Central memory CD8-positive, alpha-beta T cell (primary cell): Measurements from ENCODE around the gene SLC25A30.
"Not testable (repeated sequence)": the region's sequence is repeated elsewhere in the genome, so short reads cannot be mapped to it uniquely, and the experiment has no call there.

ENCODE experiments used
- ATAC-seq: fragments of 150-1000 bp; cut with Tn5 transposase; replicated peaks from 2 replicates; pipeline ENCODE4 v1.10.0; 2022; ENCODE audit warnings: mild to moderate bottlenecking, moderate FRiP score, moderate number of reproducible peaks; ENCODE audit not compliant: poor library complexity, severe bottlenecking; ENCODE audit errors: extremely low read depth
- DNase-seq, 2 donors: peaks; one replicate each; pipeline ENCODE4 v3.0.0; 2021; ENCODE audit warnings: low spot score in 2 of 2
- H3K27ac Mint-ChIP-seq: one replicate; pipeline ENCODE4 v1.8.0; 2022; ENCODE audit warnings: low read depth, mild to moderate bottlenecking, moderate library complexity, mixed read lengths
- H3K27me3 Mint-ChIP-seq: one replicate; pipeline ENCODE4 v1.8.0; 2022; ENCODE audit warnings: mixed read lengths
- H3K36me3 Mint-ChIP-seq: one replicate; pipeline ENCODE4 v1.8.0; 2022; ENCODE audit warnings: mild to moderate bottlenecking, moderate library complexity, mixed read lengths; ENCODE audit not compliant: insufficient read depth
- H3K4me1 Mint-ChIP-seq: one replicate; pipeline ENCODE4 v1.8.0; 2022; ENCODE audit warnings: mixed read lengths
- H3K4me3 Mint-ChIP-seq: one replicate; pipeline ENCODE4 v1.8.0; 2022; ENCODE audit warnings: mild to moderate bottlenecking, moderate library complexity, mixed read lengths
- H3K9me3 Mint-ChIP-seq: one replicate; pipeline ENCODE4 v1.8.0; 2022; ENCODE audit warnings: mixed read lengths

Gene SLC25A30

GRCh38 chr13:45398877-45399276 is 19.3 kb downstream of the SLC25A30 start:
- H3K9me3 Mint-ChIP-seq, result no peaks in the 10 kb centered on the region
- peaks cover 26% of the 10 kb centered on the region for H3K4me1 Mint-ChIP-seq
- peak overlapping the region; percentile 72 for H3K27ac Mint-ChIP-seq
- peak; percentile 74 for ATAC-seq
- DNase-seq, result peak in 1 of 2 donors; percentile 26
- peaks cover 52% of the 10 kb centered on the region for H3K36me3 Mint-ChIP-seq
- no peak overlapping the region for H3K4me3 Mint-ChIP-seq
- H3K27me3 Mint-ChIP-seq, result no peaks in the 10 kb centered on the region

GRCh38 chr13:45396533-45397095 is 21.6 kb downstream of the SLC25A30 start:
- peaks cover 43% of the 10 kb centered on the region for H3K36me3 Mint-ChIP-seq
- peaks cover 26% of the 10 kb centered on the region for H3K4me1 Mint-ChIP-seq
- peak overlapping the region; percentile 2 for H3K4me3 Mint-ChIP-seq
- DNase-seq (no peak), ATAC-seq (no peak)
- H3K27ac Mint-ChIP-seq, result peak overlapping the region; percentile 86
- no peaks in the 10 kb centered on the region for H3K27me3 Mint-ChIP-seq
- H3K9me3 Mint-ChIP-seq, result no peaks in the 10 kb centered on the region

GRCh38 chr13:45393941-45394570 is 24.1 kb downstream of the SLC25A30 start:
- DNase-seq, result no peak
- no peaks in the 10 kb centered on the region for H3K9me3 Mint-ChIP-seq
- no peaks in the 10 kb centered on the region for H3K27me3 Mint-ChIP-seq
- peak overlapping the region; percentile 65 for H3K27ac Mint-ChIP-seq
- H3K4me3 Mint-ChIP-seq, result no peak overlapping the region
- H3K4me1 Mint-ChIP-seq, result peaks cover 30% of the 10 kb centered on the region
- peaks cover 33% of the 10 kb centered on the region for H3K36me3 Mint-ChIP-seq
- ATAC-seq, result no peak

GRCh38 chr13:45392811-45393210 is 25.4 kb downstream of the SLC25A30 start:
- Mint-ChIP-seq H3K27me3 (no peaks in the 10 kb centered on the region), H3K27ac (no peak overlapping the region), H3K36me3 (peaks cover 24% of the 10 kb centered on the region), H3K4me1 (peaks cover 24% of the 10 kb centered on the region), H3K9me3 (no peaks in the 10 kb centered on the region), H3K4me3 (no peak overlapping the region)
- ATAC-seq, result no peak
- no peak for DNase-seq

- peaks cover 22% of the 10 kb centered on the region for H3K4me1 Mint-ChIP-seq
- no peak for ATAC-seq
- H3K9me3 Mint-ChIP-seq, result no peaks in the 10 kb centered on the region
- H3K27ac Mint-ChIP-seq, result no peak overlapping the region
- peaks cover 22% of the 10 kb centered on the region for H3K36me3 Mint-ChIP-seq
- no peak overlapping the region for H3K4me3 Mint-ChIP-seq
- no peak for DNase-seq
- H3K27me3 Mint-ChIP-seq, result no peaks in the 10 kb centered on the region
These were observed 26.2 kb downstream of the SLC25A30 start for GRCh38 chr13:45391926-45392325.

- peak; percentile 14 for ATAC-seq
- H3K4me3 Mint-ChIP-seq, result not testable (repeated sequence)
These were observed 27.0 kb downstream of the SLC25A30 start for GRCh38 chr13:45391128-45391527.

GRCh38 chr13:45390348-45390747 is 27.8 kb downstream of the SLC25A30 start:
- peaks cover 17% of the 10 kb centered on the region for H3K36me3 Mint-ChIP-seq
- DNase-seq, ATAC-seq, H3K4me1 Mint-ChIP-seq, H3K27ac Mint-ChIP-seq, H3K9me3 Mint-ChIP-seq, H3K4me3 Mint-ChIP-seq, H3K27me3 Mint-ChIP-seq: not testable (repeated sequence)

More at GRCh38 chr13:45391128-45391527, 27.0 kb downstream of the SLC25A30 start:
- not testable (repeated sequence) for H3K27me3 Mint-ChIP-seq, DNase-seq, H3K9me3 Mint-ChIP-seq, H3K27ac Mint-ChIP-seq
- Mint-ChIP-seq H3K4me1 (peaks cover 16% of the 10 kb centered on the region), H3K36me3 (peaks cover 21% of the 10 kb centered on the region)

GRCh38 chr13:45388664-45389063 is 29.5 kb downstream of the SLC25A30 start:
- peaks cover 14% of the 10 kb centered on the region for H3K36me3 Mint-ChIP-seq
- no peaks in the 10 kb centered on the region for H3K9me3 Mint-ChIP-seq
- no peak overlapping the region for H3K27ac Mint-ChIP-seq

GRCh38 chr13:45386892-45387575 is 31.1 kb downstream of the SLC25A30 start:
- not testable (repeated sequence) for H3K27ac Mint-ChIP-seq, H3K27me3 Mint-ChIP-seq, H3K4me1 Mint-ChIP-seq, H3K9me3 Mint-ChIP-seq, DNase-seq, H3K4me3 Mint-ChIP-seq, ATAC-seq
- peaks cover 11% of the 10 kb centered on the region for H3K36me3 Mint-ChIP-seq

More at GRCh38 chr13:45388664-45389063, 29.5 kb downstream of the SLC25A30 start:
- H3K4me3 Mint-ChIP-seq, result no peak overlapping the region
- no peak for ATAC-seq
- no peak for DNase-seq
- H3K4me1 Mint-ChIP-seq, result peaks cover 4% of the 10 kb centered on the region
- H3K27me3 Mint-ChIP-seq, result no peaks in the 10 kb centered on the region

- Mint-ChIP-seq H3K4me3 (no peak overlapping the region), H3K27ac (no peak overlapping the region), H3K4me1 (peaks cover 4% of the 10 kb centered on the region), H3K27me3 (no peaks in the 10 kb centered on the region), H3K9me3 (no peaks in the 10 kb centered on the region), H3K36me3 (peaks cover 6% of the 10 kb centered on the region)
- no peak for DNase-seq
- ATAC-seq, result no peak
These were observed 32.1 kb downstream of the SLC25A30 start for GRCh38 chr13:45385907-45386553.

- H3K9me3 Mint-ChIP-seq, result no peaks in the 10 kb centered on the region
- H3K36me3 Mint-ChIP-seq, result peaks cover 1% of the 10 kb centered on the region
- no peak for DNase-seq
- no peak overlapping the region for H3K27ac Mint-ChIP-seq
- H3K27me3 Mint-ChIP-seq, result no peaks in the 10 kb centered on the region
- ATAC-seq, result no peak
- H3K4me3 Mint-ChIP-seq, result no peak overlapping the region
- H3K4me1 Mint-ChIP-seq, result no peaks in the 10 kb centered on the region
These were observed 32.9 kb downstream of the SLC25A30 start for GRCh38 chr13:45385320-45385719.

- Mint-ChIP-seq H3K27me3 (no peaks in the 10 kb centered on the region), H3K4me3 (no peak overlapping the region), H3K27ac (no peak overlapping the region), H3K4me1 (no peaks in the 10 kb centered on the region), H3K9me3 (no peaks in the 10 kb centered on the region), H3K36me3 (peaks cover 1% of the 10 kb centered on the region)
- ATAC-seq (no peak), DNase-seq (no peak)
These were observed 33.5 kb downstream of the SLC25A30 start for GRCh38 chr13:45384474-45385174.
